HFFc6 (cell line): ENCODE measurements around the gene VPS4A. TPM values are rescaled to one million over a fixed set of nuclear protein-coding genes. Genes with fewer than 3 reads are reported as not detected.

ENCODE experiments used
- DNase-seq: peaks from one replicate; pipeline ENCODE4 v3.0.0-alpha.2; 2018
- H3K27ac Mint-ChIP-seq: 2 replicates; pipeline ENCODE4 v1.8.0; 2020; ENCODE audit warnings: mild to moderate bottlenecking, mixed read lengths
- H3K27me3 Mint-ChIP-seq: 2 replicates; pipeline ENCODE4 v1.8.0; 2021; ENCODE audit warnings: mild to moderate bottlenecking, moderate library complexity, mixed read lengths; ENCODE audit not compliant: insufficient read depth
- H3K36me3 Mint-ChIP-seq: 2 replicates; pipeline ENCODE4 v1.8.0; 2021; ENCODE audit warnings: low read depth, mixed read lengths
- H3K4me1 Mint-ChIP-seq: 2 replicates; pipeline ENCODE4 v1.8.0; 2020; ENCODE audit warnings: low read depth, mixed read lengths
- H3K4me3 Mint-ChIP-seq: 2 replicates; pipeline ENCODE4 v1.8.0; 2020; ENCODE audit warnings: mild to moderate bottlenecking, moderate library complexity, mixed read lengths
- H3K9me3 Mint-ChIP-seq: 2 replicates; pipeline ENCODE4 v1.8.0; 2020; ENCODE audit warnings: mild to moderate bottlenecking, mixed read lengths
- CTCF ChIP-seq: fragments of 200-600 bp; sonication (generic); IDR thresholded peaks from 2 replicates; pipeline ENCODE4 v1.5.0; 2021; ENCODE audit warnings: antibody characterized with exemption, mild to moderate bottlenecking
- total RNA-seq, 6 experiments: library from RNA; stranded (reverse); fragmentation: NEBNext Ultra II Directional; extraction: Animal tissue kit (Norgen Biotek cat#: 25700); gene quantifications; 2 replicates in 1 of 6; 3 replicates in 5 of 6; pipeline ENCODE4 v1.2.3, GENCODE V29; 2021

Gene VPS4A
- total RNA-seq, 6 experiments from 2014 or later = 33.2 to 39.8 (median 36.7) TPM

GRCh38 chr16:69371564-69371963, 60.4 kb downstream of the VPS4A start:
- Mint-ChIP-seq H3K9me3 (no peaks in the 10 kb centered on the region), H3K4me1 (no peaks in the 10 kb centered on the region), H3K36me3 (peaks cover 32% of the 10 kb centered on the region), H3K4me3 (no peak overlapping the region), H3K27ac (no peak overlapping the region), H3K27me3 (peaks cover 2% of the 10 kb centered on the region; the same call in 1 of the 2 replicates)
- TF ChIP-seq CTCF = no peak
- DNase-seq = no peak

- H3K27me3 Mint-ChIP-seq = no peaks in the 10 kb centered on the region; the same call in 1 of the 2 replicates
- no peaks in the 10 kb centered on the region for H3K4me1 Mint-ChIP-seq
- DNase-seq = no peak
- no peak overlapping the region for H3K27ac Mint-ChIP-seq
- no peak for TF ChIP-seq CTCF
- no peak overlapping the region for H3K4me3 Mint-ChIP-seq
- H3K36me3 Mint-ChIP-seq = peaks cover 26% of the 10 kb centered on the region
- H3K9me3 Mint-ChIP-seq = no peaks in the 10 kb centered on the region
Measured at GRCh38 chr16:69373019-69373418, 61.9 kb downstream of the VPS4A start.

Other genes starting within 250 kb of the VPS4A start
- gene HAS3, start 205.7 kb upstream of the VPS4A start, total RNA-seq = 1 to 10 TPM; 1.5 to 2.1 (median 1.5) TPM
- gene CHTF8, start 178.8 kb upstream of the VPS4A start, total RNA-seq = 100 to 1,000 TPM; 103 to 149 (median 125) TPM
- gene UTP4, start 178.7 kb upstream of the VPS4A start, total RNA-seq = 10 to 100 TPM; 64.1 to 82.4 (median 69.6) TPM
- gene SNTB2, start 124.2 kb upstream of the VPS4A start, total RNA-seq = 10 to 100 TPM; 52.0 to 64.8 (median 58.6) TPM
- 10 to 100 TPM; 14.5 to 21.1 (median 16.5) TPM for gene PDF, start 19.2 kb downstream of the VPS4A start, total RNA-seq
- gene COG8, start 28.2 kb downstream of the VPS4A start, total RNA-seq = 10 to 100 TPM; 29.4 to 36.8 (median 35.2) TPM
- gene NIP7, start 28.4 kb downstream of the VPS4A start, total RNA-seq = 10 to 100 TPM; 34.7 to 43.5 (median 37.1) TPM
- under 1 TPM in 4 of 6 experiments, not detected in 2; 0.21 to 0.40 (median 0.26) TPM for gene TMED6, start 40.4 kb downstream of the VPS4A start, total RNA-seq
- 10 to 100 TPM; 28.3 to 38.0 (median 30.1) TPM for gene TERF2, start 74.7 kb downstream of the VPS4A start, total RNA-seq
- 100 to 1,000 TPM; 135 to 151 (median 140) TPM for gene CYB5B, start 113.3 kb downstream of the VPS4A start, total RNA-seq